Activated CD4-positive, alpha-beta memory T cell treated with anti-CD3 and anti-CD28 coated beads for 36 hours (primary cell): ENCODE measurements around the gene GRIN2C. TPM values are rescaled to one million over a fixed set of nuclear protein-coding genes. Genes with fewer than 3 reads are reported as not detected.

ENCODE experiments used
- CTCF ChIA-PET: fragments of 350-600 bp; sonication (Branson Sonifier 250); formaldehyde crosslinking; loops from one replicate; lab custom pipeline; 2021; ENCODE audit warnings: antibody characterized with exemption, inconsistent platforms; lab: Charles Lee
- POLR2A ChIA-PET: fragments of 350-600 bp; sonication (Branson Sonifier 250); formaldehyde crosslinking; loops from one replicate; lab custom pipeline; 2021; ENCODE audit warnings: antibody characterized with exemption; lab: Charles Lee
- DNase-seq: peaks from one replicate; pipeline ENCODE4 v3.0.0-alpha.2; 2020
- H3K27ac Mint-ChIP-seq: one replicate; pipeline ENCODE4 v1.8.0; 2021; ENCODE audit warnings: mixed read lengths
- H3K27me3 Mint-ChIP-seq: one replicate; pipeline ENCODE4 v1.8.0; 2021; ENCODE audit warnings: mixed read lengths
- H3K36me3 Mint-ChIP-seq: one replicate; pipeline ENCODE4 v1.8.0; 2021; ENCODE audit warnings: mixed read lengths
- H3K4me1 Mint-ChIP-seq: one replicate; pipeline ENCODE4 v1.8.0; 2021; ENCODE audit warnings: low read depth, mixed read lengths
- H3K4me3 Mint-ChIP-seq: one replicate; pipeline ENCODE4 v1.8.0; 2021; ENCODE audit warnings: mild to moderate bottlenecking, mixed read lengths
- H3K9me3 Mint-ChIP-seq: one replicate; pipeline ENCODE4 v1.8.0; 2021; ENCODE audit warnings: mixed read lengths
- intact Hi-C: fragments of 100-400 bp; cut with micrococcal nuclease; formaldehyde crosslinking; loops from one replicate; pipeline ENCODE4 v1.15.1; 2023
- total RNA-seq, 2 experiments: library from RNA; stranded (reverse); gene quantifications; one replicate each; pipeline ENCODE4 v1.2.3, GENCODE V29; 2021

Gene GRIN2C
- total RNA-seq, 2 experiments from 2014 or later, result not detected

- Mint-ChIP-seq H3K4me3 (no peak within 1 kb of the TSS), H3K27ac (no peak within 1 kb of the TSS), H3K27me3 (peaks cover 33% of the 10 kb centered on the region), H3K36me3 (no peaks in the 10 kb centered on the region), H3K9me3 (no peaks in the 10 kb centered on the region), H3K4me1 (peaks cover 2% of the 10 kb centered on the region)
- DNase-seq, result no peak
- POLR2A ChIA-PET, result no interaction called here
- intact Hi-C loops, result no loop called here
- CTCF ChIA-PET, result interaction anchor here (1.5 kb wide), 1 partner anchor 65 kb away, joined by 3 read pairs; no protein-coding TSS in a partner anchor
These were observed 33.6 kb upstream of the GRIN2C start, which contains the start of gene FADS6 for GRCh38 chr17:74892974-74893911. Gene FADS6 (minus strand): TSS chr17:74893633. CDS start chr17:74893595, 38 bp downstream.

- no peaks in the 10 kb centered on the region for H3K36me3 Mint-ChIP-seq
- H3K27me3 Mint-ChIP-seq, result peaks cover 33% of the 10 kb centered on the region
- intact Hi-C loops, result no loop called here
- CTCF ChIA-PET, result no interaction called here
- H3K4me3 Mint-ChIP-seq, result no peak overlapping the region
- no peak overlapping the region for H3K27ac Mint-ChIP-seq
- POLR2A ChIA-PET, result no interaction called here
- H3K4me1 Mint-ChIP-seq, result peaks cover 2% of the 10 kb centered on the region
- no peaks in the 10 kb centered on the region for H3K9me3 Mint-ChIP-seq
- DNase-seq, result no peak
These were observed 32.5 kb upstream of the GRIN2C start for GRCh38 chr17:74892013-74892841.

GRCh38 chr17:74890554-74890953, 30.9 kb upstream of the GRIN2C start:
- Mint-ChIP-seq H3K27me3 (peaks cover 31% of the 10 kb centered on the region), H3K4me3 (no peak overlapping the region), H3K9me3 (no peaks in the 10 kb centered on the region), H3K27ac (no peak overlapping the region), H3K4me1 (peaks cover 2% of the 10 kb centered on the region), H3K36me3 (no peaks in the 10 kb centered on the region)
- DNase-seq, result no peak
- ChIA-PET POLR2A (no interaction called here), CTCF (no interaction called here)
- intact Hi-C loops, result no loop called here

GRCh38 chr17:74888469-74888868, 28.8 kb upstream of the GRIN2C start:
- intact Hi-C loops, result no loop called here
- CTCF ChIA-PET, result no interaction called here
- Mint-ChIP-seq H3K9me3 (no peaks in the 10 kb centered on the region), H3K36me3 (no peaks in the 10 kb centered on the region), H3K27ac (no peak overlapping the region), H3K4me3 (no peak overlapping the region), H3K27me3 (peaks cover 25% of the 10 kb centered on the region), H3K4me1 (no peaks in the 10 kb centered on the region)
- no peak for DNase-seq
- POLR2A ChIA-PET, result no interaction called here

GRCh38 chr17:74883241-74883745, 23.6 kb upstream of the GRIN2C start:
- no peaks in the 10 kb centered on the region for H3K4me1 Mint-ChIP-seq
- peaks cover 11% of the 10 kb centered on the region for H3K27me3 Mint-ChIP-seq
- no peaks in the 10 kb centered on the region for H3K9me3 Mint-ChIP-seq
- no peak overlapping the region for H3K27ac Mint-ChIP-seq
- no peak for DNase-seq
- H3K4me3 Mint-ChIP-seq, result no peak overlapping the region
- intact Hi-C loops, result no loop called here
- ChIA-PET CTCF (interaction anchor here (1.0 kb wide), 1 partner anchor 78 kb away, joined by 3 read pairs; no protein-coding TSS in a partner anchor), POLR2A (no interaction called here)
- H3K36me3 Mint-ChIP-seq, result no peaks in the 10 kb centered on the region

- Mint-ChIP-seq H3K4me1 (no peaks in the 10 kb centered on the region), H3K27me3 (peaks cover 11% of the 10 kb centered on the region), H3K4me3 (no peak overlapping the region), H3K9me3 (no peaks in the 10 kb centered on the region), H3K36me3 (no peaks in the 10 kb centered on the region), H3K27ac (no peak overlapping the region)
- no peak for DNase-seq
- ChIA-PET CTCF (interaction anchor here (1.0 kb wide), 1 partner anchor 78 kb away, joined by 3 read pairs; no protein-coding TSS in a partner anchor), POLR2A (no interaction called here)
- intact Hi-C loops, result no loop called here
These were observed 23.0 kb upstream of the GRIN2C start for GRCh38 chr17:74882517-74883240.

GRCh38 chr17:74881073-74881472, 21.4 kb upstream of the GRIN2C start:
- no peak for DNase-seq
- Mint-ChIP-seq H3K4me1 (no peaks in the 10 kb centered on the region), H3K27me3 (peaks cover 11% of the 10 kb centered on the region), H3K27ac (no peak overlapping the region), H3K9me3 (no peaks in the 10 kb centered on the region), H3K36me3 (no peaks in the 10 kb centered on the region), H3K4me3 (no peak overlapping the region)
- CTCF ChIA-PET, result interaction anchor here (1.0 to 2.1 kb wide), 2 partner anchors 19 to 43 kb away, joined by 3 to 8 read pairs; partner anchors contain the start of gene OTOP2
- intact Hi-C loops, result no loop called here
- POLR2A ChIA-PET, result no interaction called here

GRCh38 chr17:74879308-74879707, 19.6 kb upstream of the GRIN2C start:
- H3K4me1 Mint-ChIP-seq, result peaks cover 7% of the 10 kb centered on the region
- H3K9me3 Mint-ChIP-seq, result no peaks in the 10 kb centered on the region
- no peak overlapping the region for H3K27ac Mint-ChIP-seq
- DNase-seq, result no peak
- CTCF ChIA-PET, result interaction anchor here (2.1 kb wide), 1 partner anchor 17 kb away, joined by 8 read pairs; no protein-coding TSS in a partner anchor
- intact Hi-C loops, result no loop called here
- no peak overlapping the region for H3K4me3 Mint-ChIP-seq
- H3K36me3 Mint-ChIP-seq, result no peaks in the 10 kb centered on the region
- H3K27me3 Mint-ChIP-seq, result peaks cover 2% of the 10 kb centered on the region
- POLR2A ChIA-PET, result no interaction called here

- peaks cover 11% of the 10 kb centered on the region for H3K4me1 Mint-ChIP-seq
- ChIA-PET POLR2A (no interaction called here), CTCF (interaction anchor here (0.9 to 1.1 kb wide), 2 partner anchors 15 to 85 kb away, joined by 3 read pairs; no protein-coding TSS in a partner anchor)
- no peaks in the 10 kb centered on the region for H3K9me3 Mint-ChIP-seq
- no peak overlapping the region for H3K27ac Mint-ChIP-seq
- intact Hi-C loops, result no loop called here
- no peaks in the 10 kb centered on the region for H3K36me3 Mint-ChIP-seq
- peaks cover 1% of the 10 kb centered on the region for H3K27me3 Mint-ChIP-seq
- DNase-seq, result no peak
- no peak overlapping the region for H3K4me3 Mint-ChIP-seq
These were observed 19.0 kb upstream of the GRIN2C start for GRCh38 chr17:74878658-74879057.

- no peak for DNase-seq
- Mint-ChIP-seq H3K27ac (no peak overlapping the region), H3K9me3 (no peaks in the 10 kb centered on the region), H3K27me3 (peaks cover 1% of the 10 kb centered on the region), H3K4me1 (peaks cover 11% of the 10 kb centered on the region), H3K36me3 (peaks cover 2% of the 10 kb centered on the region), H3K4me3 (no peak overlapping the region)
- ChIA-PET POLR2A (no interaction called here), CTCF (interaction anchor here (0.9 to 2.6 kb wide), 3 partner anchors 12 to 84 kb away, joined by 3 to 9 read pairs (median 3); no protein-coding TSS in a partner anchor)
- intact Hi-C loops, result no loop called here
These were observed 18.2 kb upstream of the GRIN2C start for GRCh38 chr17:74877592-74878548.
